Measurements from ENCODE around the gene CLSTN2. TPM values are rescaled to one million over a fixed set of nuclear protein-coding genes. Genes with fewer than 3 reads are reported as not detected.

Gene CLSTN2
- total RNA-seq, 1 donor from 2014 or later = 80.9 TPM

DNA sequence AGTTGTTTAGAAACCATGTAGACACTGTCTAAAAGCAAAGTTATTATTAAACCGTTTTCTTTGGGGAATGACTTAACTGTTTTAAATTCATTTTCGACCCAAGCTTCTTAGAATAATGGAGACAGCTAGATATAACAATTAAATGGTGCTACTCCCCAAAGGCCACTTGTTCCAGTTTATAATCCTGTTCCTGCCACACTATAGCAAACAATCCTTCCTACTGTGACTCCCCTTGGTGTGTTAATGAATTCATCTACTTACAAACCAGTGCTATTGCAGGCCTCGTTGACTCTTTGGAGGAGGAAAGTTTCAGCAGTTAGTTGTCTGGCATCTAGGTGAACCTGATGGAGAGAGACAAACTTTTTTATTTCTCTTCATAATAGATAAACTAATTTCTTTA, 25.2 kb upstream of the CLSTN2 start:
- DNase-seq (ENCODE audit: low read depth) (no peak), FAIRE-seq (no peak)
- Mint-ChIP-seq H3K9me3 (ENCODE audit: unreplicated experiment) (peaks cover 8% of the 10 kb centered on the region), H3K36me3 (ENCODE audit: low read depth, unreplicated experiment) (no peaks in the 10 kb centered on the region), H3K27me3 (ENCODE audit: low read depth, unreplicated experiment) (no peaks in the 10 kb centered on the region), H3K4me3 (ENCODE audit: unreplicated experiment) (no peak overlapping the region), H3K27ac (ENCODE audit: unreplicated experiment) (no peak overlapping the region), H3K4me1 (ENCODE audit: low read depth, unreplicated experiment) (peaks cover 8% of the 10 kb centered on the region)
- H3K9ac ChIP-seq (ENCODE audit: low read length) = no peak overlapping the region
- H3K36me3 ChIP-seq (ENCODE audit: insufficient read depth, low read length) = no peaks in the 10 kb centered on the region
- H3K4me2 ChIP-seq (ENCODE audit: low read length) = no peak overlapping the region
- no peaks in the 10 kb centered on the region for H3K9me3 ChIP-seq (ENCODE audit: insufficient read depth, low read depth, low read length)
- H3K27ac ChIP-seq (ENCODE audit: low read depth, low read length) = no peak overlapping the region
- no peaks in the 10 kb centered on the region for H3K27me3 ChIP-seq (ENCODE audit: insufficient read depth, low read length)
- no peaks in the 10 kb centered on the region for H3K79me2 ChIP-seq (ENCODE audit: insufficient read depth, low read length)
- no peak overlapping the region for H3K4me3 ChIP-seq (ENCODE audit: insufficient read depth, low read depth, low read length)
- TF ChIP-seq, protein P1, sequence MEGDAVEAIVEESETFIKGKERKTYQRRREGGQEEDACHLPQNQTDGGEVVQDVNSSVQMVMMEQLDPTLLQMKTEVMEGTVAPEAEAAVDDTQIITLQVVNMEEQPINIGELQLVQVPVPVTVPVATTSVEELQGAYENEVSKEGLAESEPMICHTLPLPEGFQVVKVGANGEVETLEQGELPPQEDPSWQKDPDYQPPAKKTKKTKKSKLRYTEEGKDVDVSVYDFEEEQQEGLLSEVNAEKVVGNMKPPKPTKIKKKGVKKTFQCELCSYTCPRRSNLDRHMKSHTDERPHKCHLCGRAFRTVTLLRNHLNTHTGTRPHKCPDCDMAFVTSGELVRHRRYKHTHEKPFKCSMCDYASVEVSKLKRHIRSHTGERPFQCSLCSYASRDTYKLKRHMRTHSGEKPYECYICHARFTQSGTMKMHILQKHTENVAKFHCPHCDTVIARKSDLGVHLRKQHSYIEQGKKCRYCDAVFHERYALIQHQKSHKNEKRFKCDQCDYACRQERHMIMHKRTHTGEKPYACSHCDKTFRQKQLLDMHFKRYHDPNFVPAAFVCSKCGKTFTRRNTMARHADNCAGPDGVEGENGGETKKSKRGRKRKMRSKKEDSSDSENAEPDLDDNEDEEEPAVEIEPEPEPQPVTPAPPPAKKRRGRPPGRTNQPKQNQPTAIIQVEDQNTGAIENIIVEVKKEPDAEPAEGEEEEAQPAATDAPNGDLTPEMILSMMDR (IDR thresholded peaks at IDR 0.05; ENCODE audit: insufficient read depth, low read depth, low read length) = no peak
- TF ChIP-seq EZH2 (IDR thresholded peaks at IDR 0.05; ENCODE audit: insufficient read depth, low read length) = no peak
- H2AFZ ChIP-seq (ENCODE audit: low read depth, low read length) = no peak overlapping the region
- no peaks in the 10 kb centered on the region for H4K20me1 ChIP-seq (ENCODE audit: insufficient read depth, low read length)
- peaks cover 5% of the 10 kb centered on the region for H3K4me1 ChIP-seq (ENCODE audit: insufficient read depth, low read length)

DNA sequence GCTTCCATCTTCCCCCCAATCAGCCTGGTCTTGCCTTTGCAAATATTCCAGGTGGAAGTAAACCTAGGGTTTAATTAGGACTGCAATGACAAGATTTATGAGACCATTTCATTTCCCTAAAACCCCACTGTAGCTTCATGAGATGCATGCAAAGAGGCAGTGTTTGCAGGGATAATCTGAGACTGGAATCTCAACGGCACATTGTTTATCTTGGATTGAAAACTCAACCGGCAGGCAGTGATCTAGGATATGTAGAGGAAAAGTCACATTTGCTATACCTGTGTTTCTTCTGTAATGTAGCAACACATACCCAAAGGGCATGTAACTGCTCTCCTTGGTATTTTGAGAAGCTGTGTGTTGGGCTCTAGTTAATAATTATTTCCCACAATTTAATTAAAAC, 18.7 kb upstream of the CLSTN2 start:
- Mint-ChIP-seq H3K27me3 (ENCODE audit: low read depth, unreplicated experiment) (peaks cover 10% of the 10 kb centered on the region), H3K36me3 (ENCODE audit: low read depth, unreplicated experiment) (no peaks in the 10 kb centered on the region), H3K27ac (ENCODE audit: unreplicated experiment) (no peak overlapping the region), H3K4me3 (ENCODE audit: unreplicated experiment) (no peak overlapping the region), H3K4me1 (ENCODE audit: low read depth, unreplicated experiment) (no peaks in the 10 kb centered on the region), H3K9me3 (ENCODE audit: unreplicated experiment) (peaks cover 13% of the 10 kb centered on the region)
- H3K4me2 ChIP-seq (ENCODE audit: low read length) = no peak overlapping the region
- H3K79me2 ChIP-seq (ENCODE audit: insufficient read depth, low read length) = no peaks in the 10 kb centered on the region
- peaks cover 3% of the 10 kb centered on the region for H3K27me3 ChIP-seq (ENCODE audit: insufficient read depth, low read length)
- H3K36me3 ChIP-seq (ENCODE audit: insufficient read depth, low read length) = no peaks in the 10 kb centered on the region
- no peak overlapping the region for H3K4me3 ChIP-seq (ENCODE audit: insufficient read depth, low read depth, low read length)
- H3K9ac ChIP-seq (ENCODE audit: low read length) = no peak overlapping the region
- H3K27ac ChIP-seq (ENCODE audit: low read depth, low read length) = no peak overlapping the region
- no peaks in the 10 kb centered on the region for H3K4me1 ChIP-seq (ENCODE audit: insufficient read depth, low read length)
- H2AFZ ChIP-seq (ENCODE audit: low read depth, low read length) = no peak overlapping the region
- DNase-seq (ENCODE audit: low read depth) = no peak
- no peaks in the 10 kb centered on the region for H4K20me1 ChIP-seq (ENCODE audit: insufficient read depth, low read length)
- TF ChIP-seq EZH2 (IDR thresholded peaks at IDR 0.05; ENCODE audit: insufficient read depth, low read length) = no peak
- TF ChIP-seq, protein P1 (IDR thresholded peaks at IDR 0.05; ENCODE audit: insufficient read depth, low read depth, low read length) = no peak
- no peaks in the 10 kb centered on the region for H3K9me3 ChIP-seq (ENCODE audit: insufficient read depth, low read depth, low read length)
- no peak for FAIRE-seq

DNA sequence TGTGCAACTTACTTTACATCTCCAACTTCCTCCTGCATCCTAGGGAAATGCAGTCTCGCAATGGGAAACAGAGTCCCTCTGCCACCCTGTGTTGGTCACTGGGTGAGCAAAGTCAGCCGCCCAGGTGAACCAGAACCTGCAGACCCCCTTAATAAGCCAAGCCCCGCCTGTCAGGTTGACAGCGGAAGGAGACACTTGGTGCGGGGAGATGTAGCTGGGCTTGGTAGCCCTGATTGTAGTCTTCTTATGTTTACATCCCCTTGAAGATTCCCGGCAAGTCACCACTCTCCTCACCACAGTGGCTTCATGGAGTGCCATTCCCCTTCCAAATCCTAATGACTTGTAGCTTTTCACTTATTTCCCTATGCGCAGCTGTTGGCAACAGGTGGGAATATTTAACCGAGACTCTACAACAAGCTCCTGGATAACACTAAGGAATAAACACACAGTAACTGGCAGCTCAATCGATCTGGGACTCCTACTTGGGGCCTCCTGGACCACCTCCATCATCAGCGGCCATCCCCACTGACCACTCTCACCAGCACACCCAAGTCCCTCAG, 17.7 kb upstream of the CLSTN2 start:
- no peaks in the 10 kb centered on the region for H3K36me3 ChIP-seq (ENCODE audit: insufficient read depth, low read length)
- peaks cover 10% of the 10 kb centered on the region for H3K27me3 Mint-ChIP-seq (ENCODE audit: low read depth, unreplicated experiment)
- H3K36me3 Mint-ChIP-seq (ENCODE audit: low read depth, unreplicated experiment) = no peaks in the 10 kb centered on the region
- no peak overlapping the region for H3K4me3 ChIP-seq (ENCODE audit: insufficient read depth, low read depth, low read length)
- H3K9me3 Mint-ChIP-seq (ENCODE audit: unreplicated experiment) = peaks cover 7% of the 10 kb centered on the region
- no peaks in the 10 kb centered on the region for H3K9me3 ChIP-seq (ENCODE audit: insufficient read depth, low read depth, low read length)
- no peak overlapping the region for H3K4me3 Mint-ChIP-seq (ENCODE audit: unreplicated experiment)
- DNase-seq (ENCODE audit: low read depth) = no peak
- peaks cover 3% of the 10 kb centered on the region for H3K27me3 ChIP-seq (ENCODE audit: insufficient read depth, low read length)
- no peaks in the 10 kb centered on the region for H4K20me1 ChIP-seq (ENCODE audit: insufficient read depth, low read length)
- H3K4me2 ChIP-seq (ENCODE audit: low read length) = no peak overlapping the region
- no peak overlapping the region for H3K27ac ChIP-seq (ENCODE audit: low read depth, low read length)
- no peak overlapping the region for H2AFZ ChIP-seq (ENCODE audit: low read depth, low read length)
- FAIRE-seq = no peak
- no peak overlapping the region for H3K27ac Mint-ChIP-seq (ENCODE audit: unreplicated experiment)
- H3K79me2 ChIP-seq (ENCODE audit: insufficient read depth, low read length) = no peaks in the 10 kb centered on the region
- no peaks in the 10 kb centered on the region for H3K4me1 Mint-ChIP-seq (ENCODE audit: low read depth, unreplicated experiment)
- H3K4me1 ChIP-seq (ENCODE audit: insufficient read depth, low read length) = no peaks in the 10 kb centered on the region
- no peak overlapping the region for H3K9ac ChIP-seq (ENCODE audit: low read length)
- TF ChIP-seq, protein P1 (IDR thresholded peaks at IDR 0.05; ENCODE audit: insufficient read depth, low read depth, low read length) = no peak
- no peak for TF ChIP-seq EZH2 (IDR thresholded peaks at IDR 0.05; ENCODE audit: insufficient read depth, low read length)
